HG03520 (cell line): ENCODE measurements around the gene PRSS22.
"Not testable (repeated sequence)": the region's sequence is repeated elsewhere in the genome, so short reads cannot be mapped to it uniquely, and the experiment has no call there.

Source experiments
- ATAC-seq: cut with Tn5 transposase; IDR thresholded peaks from one replicate; pipeline ENCODE4 v1.9.1; 2021; ENCODE audit warnings: mild to moderate bottlenecking, moderate library complexity; ENCODE audit not compliant: unreplicated experiment

Gene PRSS22, protein sequence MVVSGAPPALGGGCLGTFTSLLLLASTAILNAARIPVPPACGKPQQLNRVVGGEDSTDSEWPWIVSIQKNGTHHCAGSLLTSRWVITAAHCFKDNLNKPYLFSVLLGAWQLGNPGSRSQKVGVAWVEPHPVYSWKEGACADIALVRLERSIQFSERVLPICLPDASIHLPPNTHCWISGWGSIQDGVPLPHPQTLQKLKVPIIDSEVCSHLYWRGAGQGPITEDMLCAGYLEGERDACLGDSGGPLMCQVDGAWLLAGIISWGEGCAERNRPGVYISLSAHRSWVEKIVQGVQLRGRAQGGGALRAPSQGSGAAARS

GRCh38 chr16:2857451-2858244 is at the start of gene PRSS22:
Gene PRSS22, minus strand, starts transcription at chr16:2858170. Its CDS starts 66 bp downstream, at chr16:2858104.
- no peak for ATAC-seq

- not testable (repeated sequence) for ATAC-seq
These were observed 49.2 kb upstream of the PRSS22 start for GRCh38 chr16:2907084-2907753.

DNA sequence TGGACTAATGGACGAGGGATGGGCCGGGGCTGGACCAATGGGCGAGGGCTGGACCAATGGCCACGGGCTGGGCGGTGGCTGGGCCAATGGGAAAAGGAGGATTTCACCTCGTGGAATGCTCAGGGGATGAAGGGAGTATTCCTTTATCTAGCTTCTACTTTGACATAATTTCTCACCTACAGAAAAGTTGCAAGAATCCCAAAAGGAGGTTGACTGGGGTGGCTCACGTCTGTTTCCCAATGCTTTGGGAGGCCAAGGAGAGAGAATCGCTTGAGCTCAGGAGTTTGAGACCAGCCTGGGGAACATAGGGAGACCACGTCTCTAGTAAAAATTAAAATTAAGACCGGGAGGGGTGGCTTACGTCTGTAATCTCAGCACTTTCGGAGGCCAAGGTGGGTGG is 48.0 kb upstream of the PRSS22 start:
- ATAC-seq, result no peak

DNA sequence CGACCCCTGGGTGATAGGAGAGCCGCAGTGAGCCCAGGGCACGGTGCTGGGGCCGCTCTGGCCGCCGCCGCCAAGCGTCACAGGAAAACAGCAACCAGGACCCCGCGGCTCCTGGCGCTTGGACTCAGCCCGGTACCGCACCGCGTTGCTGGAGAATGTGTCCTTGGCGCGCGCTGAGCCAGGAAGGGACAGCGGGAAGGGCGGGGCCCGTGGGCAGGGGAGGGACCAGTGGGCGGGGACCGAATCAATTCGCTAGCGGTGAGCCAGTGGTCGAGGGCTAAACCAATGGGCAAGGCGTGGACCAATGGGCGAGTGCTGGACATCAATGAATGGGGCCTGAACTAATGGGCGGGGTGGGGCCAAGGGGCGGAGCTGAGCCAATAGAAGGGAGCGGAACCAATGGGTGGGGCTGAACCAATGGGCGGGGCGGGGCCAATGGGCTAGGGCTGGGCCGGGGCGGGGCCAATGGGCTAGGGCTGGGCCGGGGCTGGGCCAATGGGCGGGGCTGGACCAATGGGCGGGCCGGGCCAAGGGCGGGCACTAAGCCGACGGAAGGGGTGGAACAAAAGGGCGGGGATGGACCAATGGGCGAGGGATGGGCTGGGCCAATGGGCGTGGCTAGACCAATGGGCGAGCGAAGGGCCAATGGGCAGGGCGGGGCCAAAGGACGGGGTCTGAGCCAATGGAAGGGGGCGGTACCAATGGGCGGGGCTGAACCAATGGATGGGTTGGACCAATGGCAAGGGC is 47.4 kb upstream of the PRSS22 start:
- peak; percentile 65 for ATAC-seq

DNA sequence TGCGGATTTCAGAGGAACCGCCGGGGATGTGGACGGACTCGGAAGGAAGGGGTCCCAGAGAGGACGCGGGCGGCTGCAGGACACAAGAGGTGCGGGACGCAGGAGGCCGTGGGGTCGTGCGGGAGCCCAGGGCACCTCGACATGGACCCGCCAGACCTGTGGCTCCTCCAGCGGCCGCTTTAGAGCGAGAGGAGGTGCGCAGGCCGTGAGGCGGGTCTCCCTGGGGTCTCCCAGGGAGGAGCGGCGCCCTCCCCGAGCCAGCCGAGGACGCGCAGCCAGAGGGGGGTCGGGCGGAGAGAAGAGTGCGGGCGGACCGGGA is 46.9 kb upstream of the PRSS22 start:
- ATAC-seq, result peak; percentile 11

DNA sequence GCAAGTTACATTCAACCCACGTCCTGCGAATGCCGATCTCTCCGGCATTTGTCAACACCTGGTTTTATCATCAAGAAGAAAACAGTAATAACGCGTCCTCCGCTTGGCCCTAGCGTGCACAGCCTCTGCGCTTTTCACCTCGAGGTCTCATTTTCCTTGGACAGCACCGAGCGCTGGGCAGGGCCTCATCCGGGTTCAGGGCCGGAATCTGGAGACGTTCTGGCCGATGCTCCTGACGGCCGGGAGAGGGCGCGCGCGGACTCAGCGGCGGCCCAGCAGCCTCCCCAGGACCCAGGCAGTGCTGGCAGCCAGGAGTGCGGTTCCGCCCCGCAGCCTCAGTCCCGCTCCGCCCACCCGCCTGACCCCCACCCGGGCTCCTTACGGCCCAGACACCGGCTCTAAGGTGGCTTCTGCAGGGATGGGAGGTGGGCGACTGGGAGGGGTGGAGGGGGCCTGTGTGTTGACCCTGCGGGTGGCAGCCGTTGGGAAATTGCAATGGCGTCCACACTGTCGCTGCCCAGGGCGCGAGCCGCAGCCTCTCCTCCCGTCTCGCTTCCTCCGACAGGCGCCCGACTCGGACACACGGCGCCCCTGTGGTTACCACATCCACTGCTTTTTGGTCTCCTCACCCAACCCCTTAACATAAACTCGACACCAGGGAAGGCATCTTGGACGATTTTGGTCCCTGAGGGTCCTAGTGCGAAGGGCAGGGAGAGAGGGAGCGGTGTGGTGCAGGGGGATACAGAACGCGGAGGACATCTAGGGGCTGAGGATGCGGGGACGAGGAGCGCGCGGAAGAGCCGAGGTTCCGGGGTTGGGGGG is 46.3 kb upstream of the PRSS22 start:
- ATAC-seq, result peak; percentile 31

GRCh38 chr16:2902337-2903130 is 44.6 kb upstream of the PRSS22 start:
- ATAC-seq, result no peak

DNA sequence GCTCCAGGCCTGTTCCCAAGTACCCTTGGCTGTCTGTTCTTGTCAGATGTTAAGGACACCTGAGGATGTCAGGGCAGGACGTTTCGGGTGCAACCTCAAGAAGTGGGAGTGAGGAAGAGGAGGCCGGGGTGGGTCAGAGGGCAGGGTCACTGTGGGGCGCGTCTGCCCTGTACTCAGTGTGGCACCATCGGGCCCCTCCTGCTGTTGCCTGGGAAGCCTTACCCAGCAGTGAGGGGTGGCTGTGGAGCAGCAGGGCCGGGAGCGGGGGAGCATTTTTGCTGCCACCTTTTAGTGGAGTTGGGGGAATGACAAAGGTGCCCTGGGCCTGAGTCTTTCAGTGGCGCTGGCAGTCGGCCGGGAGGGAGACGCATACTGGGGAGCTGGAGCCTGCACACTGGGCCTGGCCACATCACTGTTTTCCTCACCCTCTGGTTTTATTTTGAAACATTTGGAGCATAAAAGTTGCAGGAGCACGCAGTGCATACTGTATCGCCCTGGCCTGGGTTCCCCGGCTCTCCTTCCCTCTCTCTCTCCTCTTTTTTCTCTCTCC is 42.6 kb upstream of the PRSS22 start:
- ATAC-seq, result no peak

- ATAC-seq, result no peak
These were observed 41.6 kb upstream of the PRSS22 start for GRCh38 chr16:2899564-2900072.

GRCh38 chr16:2898831-2899563 is 41.0 kb upstream of the PRSS22 start:
- ATAC-seq, result no peak

GRCh38 chr16:2897110-2897509 is 39.1 kb upstream of the PRSS22 start:
- no peak for ATAC-seq

- ATAC-seq, result no peak
These were observed 38.6 kb upstream of the PRSS22 start for GRCh38 chr16:2896480-2897010.

DNA sequence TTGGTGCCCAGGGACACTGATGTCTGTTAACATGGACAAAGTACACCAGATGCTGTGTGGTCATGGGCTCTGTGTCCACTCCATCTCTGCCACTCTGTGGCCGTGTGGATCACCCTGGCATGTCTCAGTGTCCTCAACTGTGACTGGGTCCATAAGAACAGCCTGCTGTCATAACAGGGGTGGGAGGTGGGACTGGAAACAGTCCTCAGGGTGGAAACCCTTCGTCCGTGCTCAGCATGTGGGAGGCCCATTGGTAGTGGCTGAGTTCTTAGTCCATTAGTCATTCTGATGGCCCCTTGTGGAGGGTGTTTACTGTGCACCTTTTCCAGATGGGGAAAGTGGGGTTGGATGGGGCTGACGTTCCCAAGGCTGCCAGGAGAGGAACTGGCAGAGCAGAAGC is 37.8 kb upstream of the PRSS22 start:
- ATAC-seq, result no peak

DNA sequence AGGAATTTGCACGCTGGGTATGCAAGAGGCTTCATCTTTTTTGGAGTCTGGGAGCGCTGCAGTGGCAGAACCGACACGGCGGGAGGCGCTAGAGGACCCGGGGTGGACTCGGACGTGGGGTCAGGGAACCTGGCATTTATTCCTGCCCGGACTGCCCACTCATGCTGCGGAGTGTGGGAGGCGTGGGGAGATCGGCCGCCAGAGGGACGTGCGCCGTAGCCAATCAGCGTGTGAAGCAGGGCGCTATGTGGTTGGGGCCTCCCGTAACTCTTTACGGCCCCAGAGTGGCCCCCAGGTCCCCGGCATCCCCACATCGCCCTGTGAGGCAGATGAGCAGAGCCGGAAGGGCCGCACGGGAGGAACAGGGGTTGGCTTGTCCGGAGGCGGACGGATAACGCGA is 36.3 kb upstream of the PRSS22 start:
- no peak for ATAC-seq

DNA sequence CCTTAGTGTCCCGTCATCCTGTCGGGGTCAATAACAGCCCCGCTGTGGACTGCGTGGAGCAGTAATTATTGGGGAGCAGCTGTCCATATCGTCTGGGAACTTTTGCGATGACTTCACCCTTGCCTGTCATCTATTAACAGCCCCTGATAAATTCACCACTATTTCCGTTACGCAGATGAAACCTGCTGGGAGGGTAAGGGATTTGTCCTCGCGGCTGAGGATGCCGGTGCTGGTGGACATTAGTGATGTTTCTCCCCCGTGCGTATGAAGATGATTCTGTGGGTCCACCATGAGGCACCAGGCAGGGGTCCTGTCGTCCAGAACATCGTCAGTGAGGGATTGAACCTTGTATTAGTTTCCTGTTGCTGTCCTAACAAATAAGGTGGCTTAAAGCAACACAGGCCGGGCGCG is 26.1 kb upstream of the PRSS22 start:
- no peak for ATAC-seq

DNA sequence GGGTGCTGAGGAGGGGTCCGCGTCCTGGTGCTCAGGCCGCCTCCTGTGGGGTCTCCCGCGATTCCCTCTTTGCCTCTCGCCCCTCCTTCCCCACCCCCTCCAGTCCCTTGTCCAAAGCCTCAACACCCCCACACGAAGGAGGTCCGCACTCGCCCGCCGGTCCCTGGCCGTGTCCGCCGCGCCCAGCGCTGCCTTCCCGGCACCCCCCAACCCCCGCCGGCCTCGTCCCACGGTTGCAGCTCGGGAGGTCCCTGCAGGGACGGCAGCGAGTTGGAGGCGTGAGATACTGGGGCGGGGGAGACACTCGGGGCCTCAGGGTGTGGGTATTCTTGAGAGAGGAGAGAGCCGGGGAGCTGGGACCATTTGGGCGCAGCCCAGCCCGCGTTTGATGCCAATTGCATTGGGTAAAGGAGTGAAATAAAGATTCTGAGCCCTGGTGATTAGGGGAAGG is 25.5 kb upstream of the PRSS22 start:
- ATAC-seq, result no peak

DNA sequence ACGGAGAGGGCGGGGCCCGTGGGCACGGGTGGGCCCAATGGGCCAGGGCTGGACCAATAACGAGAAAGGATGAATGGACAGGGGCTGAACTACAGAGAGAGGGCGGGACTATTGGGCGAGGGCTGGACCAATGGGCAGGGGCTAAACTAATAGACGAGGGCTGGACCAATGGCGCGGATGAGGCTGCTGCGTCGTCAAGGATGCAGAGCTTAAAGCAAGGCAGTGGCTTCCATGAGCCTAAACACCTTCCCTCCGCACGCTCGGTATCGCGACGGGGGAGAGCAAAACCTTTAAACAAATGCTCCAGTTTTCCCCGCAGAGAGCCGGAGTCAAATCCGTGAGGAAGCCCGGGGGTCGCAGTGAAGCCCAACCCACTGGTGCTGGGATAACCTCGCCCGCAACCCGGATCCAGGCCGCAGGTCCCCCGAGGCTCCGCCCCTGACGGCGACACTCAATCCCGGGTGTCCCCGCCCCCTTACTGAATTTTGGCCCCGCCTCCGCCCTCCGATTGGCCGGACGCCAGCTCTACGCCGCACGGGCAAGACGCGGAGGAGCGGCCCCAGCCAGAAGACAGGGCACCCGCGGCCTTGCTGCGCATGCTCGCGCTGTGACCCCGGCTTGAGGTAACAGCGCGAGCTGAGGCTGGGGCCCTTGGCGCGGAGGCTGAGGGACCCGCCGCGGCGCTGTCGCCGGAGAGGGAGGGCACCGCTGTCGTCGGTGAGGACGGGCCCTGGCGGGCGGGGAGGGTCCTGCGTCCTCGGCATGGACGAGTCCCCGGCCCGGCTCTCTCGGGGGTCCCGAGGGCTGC is 24.9 kb upstream of the PRSS22 start, which contains the start of gene FLYWCH2:
Gene FLYWCH2, plus strand, starts transcription at position 566 of the 808 bp plus-strand sequence. CDS start 13,235 bp downstream, outside the sequence.
- ATAC-seq, result peak; percentile 79
